ENCODE data around the gene S100G.
"Not testable (repeated sequence)": the region's sequence is repeated elsewhere in the genome, so short reads cannot be mapped to it uniquely, and the experiment has no call there.

S100G gene, protein sequence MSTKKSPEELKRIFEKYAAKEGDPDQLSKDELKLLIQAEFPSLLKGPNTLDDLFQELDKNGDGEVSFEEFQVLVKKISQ

DNA sequence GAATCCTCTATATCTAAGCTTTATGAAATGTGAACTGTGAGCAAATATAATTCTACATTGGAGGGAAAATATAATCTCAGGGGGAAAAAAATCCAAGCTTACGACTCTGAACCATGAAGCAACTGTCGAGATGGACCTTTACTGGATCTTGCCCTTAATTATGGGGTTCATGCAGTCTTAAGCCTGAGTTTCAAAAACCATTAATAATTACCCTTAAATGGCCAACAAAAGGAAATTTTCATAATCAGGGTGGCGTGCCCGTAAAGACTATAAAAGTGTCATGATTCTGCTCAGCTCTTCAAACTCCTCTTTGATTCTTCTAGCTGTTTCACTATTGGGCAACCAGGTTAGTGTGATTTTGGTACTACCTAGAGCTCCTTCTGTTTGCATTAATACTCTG lies at the start of gene S100G:
TSS of gene S100G (plus strand) at position 301 of the 400 bp plus-strand sequence. CDS start 849 bp downstream, outside the sequence.
- no peak for DNase-seq

DNA sequence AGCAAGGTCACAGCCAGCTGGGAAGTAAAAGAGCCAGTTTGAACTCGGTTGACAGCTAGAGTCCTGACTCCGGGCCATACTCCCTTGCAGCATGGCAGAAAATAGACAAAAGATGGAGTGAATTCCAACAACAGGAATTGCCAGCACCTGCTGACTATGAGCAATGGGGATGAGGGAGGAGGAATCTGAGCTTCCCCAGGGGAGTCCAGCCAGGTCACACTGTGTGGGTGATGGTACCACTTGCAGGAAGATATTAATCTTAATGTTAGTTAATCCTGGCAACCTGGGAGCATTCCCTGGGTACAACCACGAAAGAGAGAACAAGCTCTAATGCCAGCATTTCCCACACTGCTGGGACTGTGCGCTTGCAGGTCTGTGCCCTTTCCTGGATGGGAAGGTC lies 48.1 kb upstream of the S100G start:
- DNase-seq = no peak

DNA sequence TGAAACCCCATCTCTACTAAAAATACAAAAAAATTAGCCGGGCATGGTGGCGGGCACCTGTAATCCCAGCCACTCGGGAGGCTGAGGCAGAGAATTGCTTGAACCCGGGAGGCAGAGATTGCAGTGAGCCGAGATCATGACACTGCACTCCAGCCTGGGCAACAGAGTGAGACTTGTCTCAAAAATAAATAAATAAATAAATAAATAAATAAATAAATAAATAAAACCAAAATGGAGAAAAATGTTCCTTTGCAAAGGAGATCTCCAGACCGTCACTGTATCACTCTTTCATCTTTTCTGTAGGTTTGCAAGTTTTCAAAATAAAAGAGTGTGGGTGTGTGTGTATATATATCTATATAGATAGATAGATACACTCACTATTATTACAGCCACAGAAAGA lies 46.7 kb upstream of the S100G start:
- not testable (repeated sequence) for DNase-seq

DNA sequence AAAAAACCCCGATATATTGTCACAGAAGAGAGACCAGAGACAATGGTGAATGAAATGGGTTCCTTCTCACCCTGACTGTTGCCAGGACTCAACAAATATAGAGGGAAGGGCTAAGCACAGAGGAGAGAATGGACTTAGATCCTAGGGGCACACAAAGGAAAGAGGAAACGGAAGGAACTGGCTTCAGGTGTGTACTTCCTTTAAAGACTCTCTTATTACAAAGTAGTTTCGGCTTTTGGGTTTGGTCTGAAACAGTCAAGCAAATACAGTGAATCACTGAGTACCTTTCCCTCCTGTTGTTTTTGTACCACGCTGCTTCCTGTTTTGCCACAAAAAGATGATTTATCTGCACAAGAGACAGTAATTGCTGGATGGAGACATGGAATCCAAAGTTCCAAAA lies 46.1 kb upstream of the S100G start:
- no peak for DNase-seq

DNA sequence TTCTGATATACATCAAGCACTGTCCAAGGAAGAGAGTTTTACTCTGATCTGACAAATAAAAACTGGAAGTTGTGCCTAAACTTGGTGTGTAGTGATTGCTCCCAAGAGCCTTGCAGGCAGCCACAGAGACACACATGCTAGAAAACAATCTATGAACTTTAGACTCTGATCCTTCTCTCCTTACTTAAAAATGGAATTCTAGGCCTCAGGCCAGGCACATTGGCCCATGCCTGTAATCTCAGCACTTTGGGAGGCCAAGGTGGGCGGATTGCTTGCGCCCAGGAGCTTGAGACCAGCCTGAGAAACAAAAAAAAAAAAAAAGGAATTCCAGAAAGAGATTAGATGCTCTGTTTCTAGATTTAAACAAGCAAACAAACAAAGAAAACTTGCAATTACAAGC lies 45.6 kb upstream of the S100G start:
- no peak for DNase-seq

DNA sequence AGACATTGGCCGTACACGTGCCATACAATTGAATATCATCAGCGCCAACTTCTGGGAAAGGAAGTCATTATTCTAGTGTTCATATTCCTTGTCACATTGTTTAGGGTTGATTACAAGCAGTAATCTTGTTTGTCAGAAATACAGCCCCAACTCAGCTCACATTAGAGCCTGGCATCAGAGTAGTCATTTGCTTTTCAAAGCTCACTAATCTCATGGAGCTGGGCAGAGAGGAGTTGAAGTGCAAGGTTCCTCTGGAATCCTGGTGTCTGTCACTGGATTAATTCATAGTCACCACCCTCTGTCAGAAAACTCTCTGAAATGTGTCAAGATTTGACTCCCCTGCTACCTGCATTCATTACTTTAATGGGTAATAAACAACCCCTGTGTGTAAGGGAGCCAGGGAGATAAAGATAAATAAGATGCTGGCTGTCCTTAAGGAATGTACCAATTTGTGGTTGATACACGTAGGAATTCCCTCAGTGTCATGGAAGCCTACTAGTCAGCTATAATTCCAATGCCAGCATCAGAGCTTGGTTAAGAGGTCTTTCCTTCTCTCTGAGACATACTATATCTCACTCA lies 43.7 kb upstream of the S100G start:
- no peak for DNase-seq

DNA sequence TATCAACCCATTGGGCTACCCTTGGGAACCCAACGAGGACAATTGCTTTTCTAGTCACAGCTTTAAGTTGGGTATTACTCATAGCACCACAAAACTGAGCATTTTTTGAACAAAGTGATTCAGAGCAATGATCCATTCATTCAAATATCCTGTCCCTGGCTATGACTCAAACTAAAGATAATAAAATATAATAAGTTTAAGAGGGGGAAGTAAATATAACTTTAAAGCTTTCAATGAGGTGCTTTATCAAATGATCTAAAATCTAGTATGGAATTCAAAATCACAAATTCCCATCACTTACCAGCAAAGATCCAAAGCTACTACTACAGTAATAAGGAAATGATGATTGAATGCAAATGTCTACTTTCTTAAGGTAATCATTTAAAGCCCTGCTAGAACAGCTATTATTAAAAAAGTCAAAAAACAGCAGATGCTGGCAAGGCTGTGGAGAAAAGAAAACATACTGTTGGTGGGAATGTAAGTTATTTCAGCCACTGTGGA lies 39.8 kb upstream of the S100G start:
- no peak for DNase-seq

DNA sequence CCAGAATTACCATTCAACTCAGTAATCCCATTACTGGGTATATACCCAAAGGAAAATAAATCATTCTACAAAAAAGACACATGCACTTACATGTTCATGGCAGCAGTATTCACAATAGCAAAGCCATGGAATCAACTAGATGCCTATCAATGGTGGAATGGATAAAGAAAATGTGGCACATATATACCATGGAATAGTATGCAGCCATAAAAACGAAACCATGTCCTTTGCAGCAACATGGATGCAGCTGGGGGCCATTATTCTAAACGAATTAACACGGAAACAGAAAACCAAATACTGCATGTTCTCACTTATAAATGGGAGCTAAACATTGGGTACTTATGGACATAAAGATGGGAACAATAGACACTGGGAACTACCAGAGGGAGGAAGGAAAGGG lies 39.3 kb upstream of the S100G start:
- DNase-seq = not testable (repeated sequence)

DNA sequence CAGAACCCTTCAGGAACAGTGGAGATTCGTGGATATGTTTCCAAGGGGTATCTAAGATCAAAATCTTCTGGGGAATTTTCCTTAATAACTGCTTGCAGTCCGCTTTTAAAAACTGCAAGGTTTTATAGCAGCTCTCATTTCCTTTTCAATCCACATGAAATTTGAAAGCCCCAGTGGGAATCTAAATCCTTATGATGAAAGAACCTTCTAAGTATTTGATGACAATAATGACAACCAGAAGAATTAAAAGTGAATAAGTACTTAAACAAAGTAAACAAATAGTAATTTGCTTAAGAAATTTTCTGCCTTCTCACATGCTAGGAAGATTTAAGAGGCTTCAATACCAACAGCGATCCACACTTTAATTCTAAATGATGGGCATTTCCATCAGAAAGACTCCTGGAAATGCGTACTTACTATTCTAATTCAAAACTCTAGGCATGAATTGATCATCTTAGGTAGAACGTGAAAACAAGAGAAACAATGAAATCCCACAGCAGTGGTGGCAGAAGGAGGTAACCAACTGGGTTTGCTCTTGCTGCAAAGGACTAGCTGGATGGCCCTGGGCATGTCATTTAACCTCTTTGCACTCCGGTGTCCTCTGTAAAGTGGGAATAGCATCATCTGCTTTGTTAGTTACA lies 37.6 kb upstream of the S100G start:
- no peak for DNase-seq

DNA sequence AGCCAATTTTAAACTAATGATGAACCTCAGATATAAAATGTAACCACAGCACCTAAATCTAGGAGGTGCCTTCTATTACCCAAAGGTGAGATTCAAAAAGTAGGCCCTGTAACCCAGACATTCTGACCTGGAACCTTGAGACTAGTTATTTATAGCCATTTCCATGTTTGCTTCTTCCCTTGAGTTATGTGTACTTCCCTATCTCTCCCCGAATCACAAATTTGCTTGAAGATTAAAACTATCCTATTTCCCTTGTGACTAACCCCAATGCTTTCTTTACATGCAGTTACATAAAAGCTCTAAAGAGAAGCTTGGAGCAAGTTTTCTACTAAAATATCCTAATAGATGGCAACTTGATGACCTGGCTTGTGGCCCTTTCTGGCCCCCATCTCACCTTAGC lies 32.6 kb upstream of the S100G start:
- no peak for DNase-seq

DNA sequence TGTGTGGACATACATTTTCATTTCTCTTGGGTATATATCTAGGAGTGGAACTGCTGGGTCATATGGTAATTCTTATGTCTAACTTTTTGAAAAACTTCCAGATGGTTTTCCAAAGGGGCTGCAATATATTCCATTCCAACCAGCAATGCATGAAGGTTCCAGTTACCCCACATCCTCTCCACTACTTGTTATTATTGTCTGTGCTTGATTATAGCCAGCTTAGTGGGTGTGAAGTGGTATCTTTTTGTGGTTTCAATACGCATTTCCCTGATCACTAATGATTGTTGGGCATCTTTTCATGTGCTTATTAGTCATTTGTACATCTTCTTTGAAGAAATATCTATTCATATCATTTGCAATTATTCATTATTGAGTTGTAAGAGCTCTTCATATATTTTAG lies 31.5 kb upstream of the S100G start:
- DNase-seq = no peak

DNA sequence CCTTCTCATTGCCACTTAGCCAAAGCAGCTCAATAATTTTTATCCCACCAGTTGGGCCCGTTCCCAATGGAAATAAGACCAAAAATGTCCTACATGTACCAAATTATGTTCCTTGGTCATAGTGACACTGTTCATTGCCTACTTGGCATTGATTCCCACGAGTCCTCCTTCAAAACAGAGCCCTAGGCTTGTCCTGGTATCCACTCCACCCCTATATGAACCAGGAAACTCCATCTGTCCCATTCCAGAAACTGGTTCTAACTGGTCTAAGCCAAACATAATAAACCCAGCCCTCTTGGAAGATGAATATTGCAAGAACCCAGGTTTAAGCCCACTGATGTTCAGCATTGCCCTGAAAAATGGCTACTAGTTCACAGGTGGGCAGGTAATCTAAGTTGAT lies 30.9 kb upstream of the S100G start:
- DNase-seq = no peak

DNA sequence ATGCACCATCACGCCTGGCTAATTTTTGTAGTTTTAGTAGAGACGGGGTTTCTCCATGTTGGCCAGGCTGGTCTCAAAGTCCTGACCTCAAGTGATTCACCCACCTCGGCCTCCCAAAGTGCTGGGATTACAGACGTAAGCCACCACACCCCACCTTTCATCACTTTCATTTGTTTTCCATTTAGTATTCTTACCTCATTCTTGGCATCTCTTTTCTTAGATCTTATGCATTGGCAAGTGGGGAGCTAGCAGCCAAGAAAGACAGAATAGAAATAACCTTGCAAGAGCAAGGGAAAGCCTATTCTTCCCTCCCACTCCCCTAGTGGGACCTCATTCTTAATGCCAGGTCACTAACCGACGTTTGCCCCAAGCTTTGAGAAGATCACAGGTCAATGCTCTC lies 21.4 kb upstream of the S100G start:
- DNase-seq = not testable (repeated sequence)

DNA sequence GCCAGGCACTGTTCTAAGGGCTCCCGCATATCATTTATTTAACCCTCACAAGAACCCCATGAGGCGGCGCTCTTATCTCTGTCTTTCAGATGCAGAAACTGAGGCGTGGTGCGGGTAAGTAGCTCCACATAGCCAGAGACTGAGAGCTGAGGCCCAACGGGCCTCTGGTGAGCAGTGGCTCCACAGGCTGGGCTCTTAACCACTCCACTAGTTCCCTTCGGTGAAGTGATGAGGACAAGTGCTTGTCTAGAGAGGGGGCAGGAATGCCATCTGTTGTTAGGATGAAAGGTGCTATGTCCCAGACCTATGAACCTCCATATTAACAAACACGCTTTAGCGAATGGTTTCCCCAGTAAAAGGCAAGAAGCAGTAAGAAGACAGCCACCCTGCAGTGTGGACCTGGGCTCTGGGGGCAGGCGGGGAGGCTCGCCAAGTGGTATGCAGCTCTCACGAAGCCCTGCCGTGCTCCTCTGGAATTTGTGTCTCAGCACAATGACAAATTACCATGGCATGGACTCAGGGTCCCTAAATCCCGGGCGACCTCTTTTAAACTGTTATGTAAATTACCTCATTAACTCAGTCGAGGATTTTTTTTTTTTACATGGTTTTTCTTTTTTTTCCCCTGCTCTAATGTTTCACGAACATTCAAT lies 20.9 kb upstream of the S100G start:
- peak; percentile 62 to 82 for DNase-seq

DNA sequence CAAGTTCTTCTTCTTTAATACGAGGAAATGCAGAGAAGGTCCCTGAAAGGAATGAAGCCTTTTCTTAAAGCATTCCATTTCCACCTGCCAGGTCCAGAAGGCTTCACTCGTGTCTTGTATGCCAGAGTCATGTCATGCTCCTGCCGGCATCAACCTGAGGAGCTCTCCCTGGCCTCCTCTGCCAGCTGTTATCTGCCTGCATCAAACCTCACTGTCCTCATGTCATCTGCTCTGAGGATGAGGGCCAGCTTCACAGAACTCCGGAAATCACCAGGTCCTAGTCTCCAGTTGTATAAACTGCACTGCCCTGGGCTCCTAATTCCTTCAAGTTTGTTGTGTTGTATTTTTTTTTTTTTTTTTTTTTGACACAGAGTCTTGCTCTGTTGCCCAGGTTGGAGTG lies 20.0 kb upstream of the S100G start:
- peak in 1 of 2 experiments; percentile 14 for DNase-seq

DNA sequence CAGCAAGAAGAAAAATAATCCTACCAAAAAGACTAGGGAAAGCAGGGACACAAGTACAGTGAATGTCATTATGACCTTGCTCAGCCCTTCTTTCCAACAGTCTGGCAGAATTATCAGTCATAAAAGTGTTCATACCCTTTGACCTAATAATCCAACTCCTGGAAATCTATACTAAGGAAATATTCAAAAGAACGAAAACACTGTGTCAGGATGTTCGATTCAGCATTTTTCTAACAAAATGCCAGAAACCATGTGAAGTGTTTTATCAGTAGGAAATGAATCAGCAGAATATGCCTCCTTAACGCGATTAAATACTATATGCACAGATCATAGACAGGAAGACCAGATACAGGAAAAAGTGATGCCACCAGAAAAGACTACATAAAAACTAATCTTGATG lies 16.2 kb upstream of the S100G start:
- DNase-seq = no peak

DNA sequence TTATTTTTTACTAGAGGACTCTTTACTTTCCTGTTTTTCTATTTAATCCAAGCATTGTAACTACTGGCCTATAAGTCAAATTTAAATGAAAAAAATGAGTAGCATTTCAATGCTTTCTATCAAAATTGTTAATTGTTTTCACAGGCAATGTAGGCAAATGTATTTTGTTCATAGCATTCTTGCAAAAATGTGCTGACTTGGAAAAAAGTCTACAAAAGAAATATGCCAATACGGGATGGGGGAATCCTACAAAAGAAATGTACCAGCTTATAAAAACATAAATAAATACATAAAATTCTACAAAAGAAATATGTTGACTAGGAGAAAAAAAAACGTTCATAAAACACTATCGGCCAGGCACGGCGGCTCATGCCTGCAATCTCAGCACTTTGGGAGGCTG lies 14.9 kb upstream of the S100G start:
- no peak for DNase-seq

DNA sequence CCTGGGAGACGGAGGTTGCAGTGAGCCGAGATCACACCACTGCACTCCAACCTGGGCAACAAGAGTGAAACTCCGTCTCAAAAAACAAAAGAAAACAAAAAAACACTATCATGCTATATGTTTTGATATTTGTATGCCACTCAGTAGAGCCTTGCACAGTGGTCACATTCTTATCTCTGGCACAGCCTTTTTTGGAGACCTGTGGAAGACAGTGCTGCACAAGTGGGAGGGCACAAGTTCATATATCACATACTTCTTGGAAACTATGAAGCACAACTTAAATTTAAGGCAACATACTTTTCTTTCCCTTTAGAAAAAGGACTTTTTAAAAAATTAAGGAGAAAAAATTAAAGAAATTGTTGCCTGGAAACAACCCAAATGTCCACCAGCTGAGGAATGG lies 14.4 kb upstream of the S100G start:
- no peak for DNase-seq

DNA sequence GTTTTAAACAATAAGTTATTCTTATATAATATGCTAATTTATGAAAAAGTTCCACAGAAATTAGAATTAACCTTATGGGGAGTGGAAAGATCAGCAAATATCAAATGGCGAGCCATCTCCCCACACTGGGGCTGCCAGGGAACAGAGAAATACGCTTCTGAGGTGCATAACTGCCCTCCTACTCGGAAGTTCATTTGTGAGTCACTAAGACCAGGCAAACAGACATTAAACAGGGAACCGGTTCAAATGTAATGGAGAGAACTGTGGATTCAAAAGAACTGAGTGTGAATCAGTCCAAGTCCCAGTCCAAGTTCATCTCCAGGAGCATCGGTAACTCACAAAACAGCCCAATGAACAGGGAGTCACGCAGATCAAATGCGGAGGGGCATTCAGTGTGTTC lies 11.4 kb upstream of the S100G start:
- no peak for DNase-seq

DNA sequence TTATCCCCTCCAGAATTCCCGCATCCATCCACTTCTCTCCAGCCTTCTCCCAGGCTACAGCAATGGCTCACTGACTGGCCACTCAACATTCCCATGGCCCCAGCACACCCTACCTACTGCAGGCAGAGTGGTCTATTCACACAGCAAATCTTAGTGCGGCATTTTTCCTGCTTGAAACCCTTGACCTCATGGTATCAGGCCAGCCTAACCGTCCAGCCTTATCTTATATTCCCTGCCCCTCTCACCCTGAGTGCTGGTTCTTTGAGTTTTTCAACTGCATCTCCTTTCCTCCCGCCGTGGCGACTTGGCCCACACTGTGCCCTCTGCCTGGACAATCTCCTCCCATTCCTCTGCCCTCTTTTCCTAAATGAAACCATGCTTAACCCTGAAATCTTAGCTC lies 10.0 kb upstream of the S100G start:
- DNase-seq = no peak

DNA sequence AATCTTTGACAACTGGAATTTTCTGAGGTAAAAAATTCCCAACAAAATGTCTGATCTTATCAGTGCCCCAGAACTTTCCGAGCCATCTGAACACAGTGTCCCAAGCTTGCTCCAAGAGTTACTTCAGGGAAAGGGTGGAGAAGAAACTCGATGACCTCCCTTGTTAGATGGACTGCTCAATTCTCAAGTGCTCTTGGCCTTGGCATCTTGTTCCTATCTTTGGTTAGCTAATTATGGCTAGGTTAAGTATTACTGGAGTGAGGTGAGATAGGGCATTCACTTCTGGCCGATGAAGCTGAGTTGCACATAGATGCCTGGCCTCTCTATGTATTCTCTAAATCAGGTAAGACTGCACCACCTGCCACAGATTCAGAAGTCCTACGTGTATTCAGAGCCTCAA lies 9.1 kb upstream of the S100G start:
- no peak for DNase-seq

DNA sequence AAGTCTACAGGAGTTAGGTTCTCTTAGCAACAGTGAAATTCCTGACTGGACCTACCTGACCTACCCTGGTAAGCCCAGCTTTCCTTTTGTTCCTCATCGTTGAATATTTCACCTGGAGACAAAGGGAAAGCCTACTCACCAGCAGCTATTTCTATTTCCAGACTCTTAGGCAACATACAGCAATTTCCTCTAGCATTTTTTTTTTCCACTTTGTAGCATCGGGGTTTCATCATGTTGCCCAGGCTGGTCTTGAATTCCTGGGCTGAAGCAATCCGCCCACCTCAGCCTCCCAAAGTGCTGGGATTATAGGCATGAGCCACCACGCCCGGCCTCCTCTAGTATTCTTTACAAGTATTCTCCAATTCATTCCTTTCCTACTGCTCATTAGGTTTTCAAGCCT lies 6.8 kb upstream of the S100G start:
- no peak for DNase-seq

DNA sequence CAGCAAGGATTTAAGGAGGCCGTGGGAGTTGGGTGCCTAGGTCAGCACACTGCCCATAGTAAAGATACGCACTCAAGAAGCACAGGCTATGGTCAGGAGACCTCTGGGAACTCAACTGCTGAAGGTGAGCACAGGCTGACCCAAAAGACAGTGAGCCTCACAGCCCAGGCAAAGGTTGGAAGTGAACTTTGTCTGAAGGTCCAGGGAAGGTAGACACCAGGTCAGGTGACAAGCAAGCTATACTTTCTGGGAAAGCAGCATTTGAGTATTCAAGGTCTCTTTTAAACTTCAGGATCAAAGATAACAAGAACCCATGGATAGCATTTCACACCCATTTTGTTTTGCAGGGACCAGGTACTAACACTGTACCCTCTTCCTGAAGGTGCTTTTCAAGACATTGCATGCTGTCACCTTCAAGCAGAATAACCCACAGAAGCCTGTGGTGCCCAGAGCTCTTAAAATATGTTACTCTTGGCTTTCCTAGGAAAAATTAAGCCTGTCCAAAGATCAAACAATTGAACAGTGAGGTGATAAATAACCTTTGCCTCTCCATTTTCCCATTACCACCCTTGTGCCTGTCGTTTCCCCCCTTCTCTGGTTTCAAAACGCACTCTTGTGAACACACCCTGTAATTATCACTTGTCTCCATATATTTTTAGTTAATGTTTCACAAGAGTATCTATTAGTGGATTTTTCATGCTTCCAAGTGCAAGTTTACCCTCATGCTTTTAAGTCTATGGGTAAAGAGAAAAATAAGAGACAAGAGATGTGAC lies 3.4 kb upstream of the S100G start:
- DNase-seq = no peak
